DMS53 treated with DMSO at 0.1 percent for 48 hours (cell line): ENCODE measurements around the gene FLNA.
"Not testable (repeated sequence)": the region's sequence is repeated elsewhere in the genome, so short reads cannot be mapped to it uniquely, and the experiment has no call there.

ENCODE experiments used
- DNase-seq: peaks from one replicate; lab custom pipeline; 2025; ENCODE audit not compliant: unreplicated experiment; lab: John Stamatoyannopoulos, UW

The FLNA gene

GRCh38 chrX:154399527-154400368, 25.3 kb upstream of the FLNA start:
- no peak for DNase-seq

GRCh38 chrX:154398668-154399526, 24.5 kb upstream of the FLNA start:
- DNase-seq: peak; percentile 54

- peak; percentile 93 for DNase-seq
These were observed 23.6 kb upstream of the FLNA start, which contains the start of gene RPL10 for GRCh38 chrX:154397888-154398667. TSS of gene RPL10 (plus strand) at chrX:154398377. CDS start at chrX:154398520, 143 bp downstream.

- DNase-seq: peak; percentile 46
These were observed 22.8 kb upstream of the FLNA start for GRCh38 chrX:154396973-154397887.

- DNase-seq: not testable (repeated sequence)
These were observed 21.9 kb upstream of the FLNA start for GRCh38 chrX:154396363-154396762.

- not testable (repeated sequence) for DNase-seq
These were observed 15.6 kb upstream of the FLNA start for GRCh38 chrX:154389812-154390747.

- not testable (repeated sequence) for DNase-seq
These were observed 14.2 kb upstream of the FLNA start for GRCh38 chrX:154388649-154389048.

- DNase-seq: not testable (repeated sequence)
These were observed 13.7 kb upstream of the FLNA start for GRCh38 chrX:154388094-154388493.

- no peak for DNase-seq
These were observed 10.0 kb upstream of the FLNA start for GRCh38 chrX:154384284-154384892.

GRCh38 chrX:154383359-154384283, 9.2 kb upstream of the FLNA start:
- no peak for DNase-seq

GRCh38 chrX:154382483-154383069, 8.1 kb upstream of the FLNA start:
- no peak for DNase-seq

- no peak for DNase-seq
These were observed 6.8 kb upstream of the FLNA start for GRCh38 chrX:154381271-154381670.

- DNase-seq: no peak
These were observed 6.4 kb upstream of the FLNA start for GRCh38 chrX:154380787-154381186.

GRCh38 chrX:154380153-154380552, 5.7 kb upstream of the FLNA start:
- no peak for DNase-seq

GRCh38 chrX:154379569-154379951, 5.1 kb upstream of the FLNA start:
- no peak for DNase-seq

- peak; percentile 98 for DNase-seq
These were observed 4.5 kb upstream of the FLNA start, which contains the start of gene EMD for GRCh38 chrX:154378799-154379568. TSS of gene EMD (plus strand) at chrX:154379295. CDS start at chrX:154379485, 190 bp downstream.
